ENCODE measurements around the gene LAMA4.

DNA sequence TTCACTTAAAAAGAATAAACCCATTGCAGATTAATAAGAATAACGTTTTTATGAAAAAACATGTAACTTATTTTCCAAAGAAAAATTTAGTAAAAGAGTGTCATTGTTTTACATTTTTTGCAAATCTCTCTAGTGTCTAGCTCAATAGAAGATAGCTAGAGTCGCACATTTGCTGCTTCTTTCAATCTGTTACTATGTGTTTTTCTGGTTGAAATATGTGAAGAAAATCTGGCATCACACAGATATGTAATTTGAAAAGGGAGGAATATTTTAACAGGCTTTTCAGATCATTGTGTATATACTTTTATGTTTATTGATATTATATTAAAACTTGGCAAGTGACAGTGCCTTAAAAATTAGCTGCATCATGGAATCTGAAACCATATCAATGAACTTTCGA lies 191.4 kb downstream of the LAMA4 start:
- TF ChIP-seq CTCF (IDR thresholded peaks at IDR 0.05; ENCODE audit: insufficient read depth, low read length, poor library complexity, severe bottlenecking) (no peak), EZH2phosphoT487 (conservative IDR thresholded peaks at IDR 0.05; ENCODE audit: low read length) (no peak)
